SJCRH30 (cell line): ENCODE data around the gene F8A3. TPM values are rescaled to one million over a fixed set of nuclear protein-coding genes. Genes with fewer than 3 reads are reported as not detected.

Experiments
- total RNA-seq: library from RNA; depleted of rRNA; stranded (reverse); fragments of >200 nt; shearing (Covaris generic); gene quantifications from 2 replicates; pipeline ENCODE4 v1.2.3, GENCODE V29; 2014; rRNA removed

Gene F8A3
- total RNA-seq, 1 experiment from 2014 or later: not detected

Other genes with a start within 250 kb of the F8A3 start
- gene VBP1, start 242.2 kb downstream of the F8A3 start, total RNA-seq: 106 and 118 TPM in 2 replicates
- gene RAB39B, start 194.1 kb downstream of the F8A3 start, total RNA-seq: 0.34 and 0.56 TPM in 2 replicates
- gene CLIC2, start 124.0 kb downstream of the F8A3 start, total RNA-seq: 0.05 and 0.06 TPM in 2 replicates
- gene F8A2, start 76.5 kb downstream of the F8A3 start, total RNA-seq: not detected in 2 replicates
- gene SPRY3, start 154.0 kb upstream of the F8A3 start, total RNA-seq: 0.24 and 0.25 TPM in 2 replicates
- 13.3 and 13.5 TPM in 2 replicates for gene TMLHE, start 154.3 kb upstream of the F8A3 start, total RNA-seq